Superior temporal gyrus (tissue), 1 donor: Measurements from ENCODE around the gene SUN3.
"Not testable (repeated sequence)": the region's sequence is repeated elsewhere in the genome, so short reads cannot be mapped to it uniquely, and the experiment has no call there.

Experiments
- DNase-seq: peaks from one replicate; pipeline ENCODE4 v3.0.0-alpha.2; 2016; ENCODE audit errors: extremely low spot score

SUN3 gene

DNA sequence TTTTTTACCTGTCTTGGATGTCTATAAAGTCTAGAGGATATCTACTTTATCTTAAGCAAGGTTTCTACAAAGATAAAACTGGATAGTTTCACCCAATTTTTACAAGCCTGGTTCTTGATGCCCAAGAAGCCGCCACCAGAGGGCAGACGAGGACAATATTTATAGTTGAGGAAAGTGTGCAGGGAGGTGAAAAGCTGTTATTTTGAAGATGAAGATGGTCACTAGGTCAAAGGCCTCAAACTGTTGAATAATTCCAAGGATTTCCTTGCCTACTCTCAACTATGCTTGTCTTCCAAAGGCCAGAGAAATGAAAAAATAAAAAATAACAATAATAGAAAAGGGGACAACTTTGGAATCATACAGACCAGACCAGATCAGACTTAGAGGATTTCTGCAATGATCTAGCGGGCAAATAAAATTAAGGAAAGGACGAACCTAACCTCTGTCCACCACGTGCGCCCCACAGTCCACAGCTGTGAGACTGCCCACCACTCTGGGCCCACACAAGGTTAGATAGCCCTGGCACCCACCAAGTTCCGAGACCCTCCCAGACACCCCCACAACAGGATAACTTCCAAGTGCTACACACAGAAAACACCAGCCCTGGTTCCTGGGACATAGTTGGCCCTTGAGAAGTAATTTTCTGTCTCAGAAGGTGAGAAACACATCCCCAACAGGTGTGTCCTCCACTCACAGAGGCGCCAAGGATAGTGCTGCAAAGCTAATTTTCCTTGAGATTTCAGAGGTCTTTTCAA, 83.5 kb downstream of the SUN3 start:
- DNase-seq, result peak; percentile 90

DNA sequence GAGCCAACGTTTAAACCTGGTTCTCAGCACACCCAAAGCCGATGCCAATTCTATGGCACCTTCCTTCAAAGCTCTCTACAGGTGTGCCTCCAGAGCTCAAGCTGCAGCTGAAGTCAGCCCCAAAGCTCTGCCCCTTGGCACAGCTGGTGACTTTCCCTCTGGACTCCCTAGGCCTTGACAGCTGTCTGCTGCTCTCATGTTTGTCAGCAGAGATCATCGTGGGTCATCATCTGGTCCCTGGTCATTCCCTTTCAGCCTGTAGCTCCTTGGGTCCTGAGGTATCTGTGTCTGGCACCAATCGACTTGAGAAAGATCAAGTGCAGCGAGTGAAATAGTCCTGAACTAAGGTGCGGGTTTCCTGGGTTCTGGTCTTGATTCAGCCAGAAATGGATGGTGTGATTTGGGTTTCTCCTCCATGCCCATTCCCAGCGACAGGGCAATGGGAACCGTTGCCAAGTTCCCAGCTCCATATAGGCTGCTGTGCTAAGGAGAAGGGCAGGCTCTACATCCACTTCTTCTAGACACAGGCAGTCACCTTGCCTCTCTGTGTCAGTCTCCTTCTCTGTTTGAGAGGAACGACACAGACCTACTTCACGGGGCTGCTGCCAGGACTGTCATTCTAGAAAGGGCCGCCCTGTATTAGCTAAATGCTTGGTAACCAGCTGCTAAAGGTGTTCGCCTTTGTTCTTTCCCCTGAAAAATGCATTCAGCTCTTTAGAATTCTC, 84.2 kb downstream of the SUN3 start:
- DNase-seq, result no peak

DNA sequence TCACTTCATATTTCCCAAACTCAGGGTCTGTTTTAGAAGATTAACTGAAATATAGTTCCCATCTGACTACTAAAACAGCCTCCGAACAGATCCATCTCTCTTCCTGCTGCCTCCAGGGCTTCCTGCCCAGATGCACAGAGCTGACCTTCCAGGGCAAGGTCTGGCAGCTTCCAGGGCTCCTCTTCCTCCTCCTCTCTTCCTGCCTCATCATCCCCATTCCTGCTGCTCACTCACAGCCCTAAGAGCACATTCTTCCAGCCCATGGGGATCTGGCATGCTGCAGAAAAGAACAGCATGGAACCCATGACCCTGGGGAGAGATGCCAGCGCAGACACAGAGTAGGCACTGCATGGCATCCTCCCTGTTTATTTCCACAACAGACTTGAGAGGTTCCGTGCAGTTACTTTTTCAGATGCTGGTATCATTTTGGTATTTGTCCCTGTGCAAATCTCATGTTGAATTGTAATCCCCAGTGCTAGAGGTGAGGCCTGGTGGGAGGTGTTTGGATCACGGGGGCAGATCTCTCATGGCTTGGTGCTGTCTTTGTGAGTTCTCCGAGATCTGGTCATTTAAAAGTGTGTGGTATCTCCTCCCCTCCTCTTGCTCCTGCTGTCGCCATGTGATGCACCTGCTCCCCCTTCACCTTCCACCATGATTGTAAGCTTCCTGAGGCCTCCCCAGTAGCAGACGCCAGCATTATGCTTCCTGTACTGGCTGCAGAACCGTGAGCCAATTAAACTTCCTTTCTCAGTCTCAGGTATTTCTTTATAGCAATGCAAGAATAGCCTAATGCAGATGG, 85.0 kb downstream of the SUN3 start:
- no peak for DNase-seq

DNA sequence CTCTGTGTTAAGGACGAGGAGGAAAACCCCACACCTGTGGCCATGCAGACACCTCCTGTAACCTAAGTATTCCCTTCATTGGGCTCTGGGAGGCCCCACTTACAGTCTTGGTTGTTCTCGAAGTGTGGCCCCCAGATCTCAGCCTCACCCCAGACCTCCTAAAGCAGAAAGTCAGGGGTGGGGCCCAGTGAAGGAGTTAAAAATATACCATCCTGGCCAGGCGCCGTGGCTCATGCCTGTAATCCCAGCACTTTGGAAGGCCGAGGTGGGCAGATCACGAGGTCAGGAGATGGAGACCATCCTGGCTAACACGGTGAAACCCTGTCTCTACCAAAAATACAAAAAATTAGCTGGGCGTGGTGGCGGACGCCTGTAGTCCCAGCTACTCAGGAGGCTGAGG, 86.3 kb downstream of the SUN3 start:
- DNase-seq, result not testable (repeated sequence)

DNA sequence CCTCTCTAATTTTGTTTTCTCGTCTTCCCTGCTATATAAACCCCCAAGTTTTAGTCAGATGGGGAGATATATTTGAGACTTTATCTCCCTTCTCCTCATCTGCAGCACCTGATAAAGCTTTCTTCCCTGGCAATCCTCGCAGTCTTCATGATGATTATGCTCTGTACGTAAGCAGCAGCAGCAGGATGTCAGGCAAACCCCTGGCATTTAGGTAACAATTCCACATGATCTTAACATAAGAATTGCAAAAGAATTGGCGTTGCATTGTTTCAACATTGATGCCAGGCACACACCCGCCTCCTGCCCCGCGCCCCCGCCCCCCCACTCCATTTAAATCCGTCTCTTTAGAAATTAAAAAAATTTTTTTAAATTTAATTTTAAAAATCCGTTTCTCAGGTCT, 86.8 kb downstream of the SUN3 start:
- DNase-seq, result no peak

DNA sequence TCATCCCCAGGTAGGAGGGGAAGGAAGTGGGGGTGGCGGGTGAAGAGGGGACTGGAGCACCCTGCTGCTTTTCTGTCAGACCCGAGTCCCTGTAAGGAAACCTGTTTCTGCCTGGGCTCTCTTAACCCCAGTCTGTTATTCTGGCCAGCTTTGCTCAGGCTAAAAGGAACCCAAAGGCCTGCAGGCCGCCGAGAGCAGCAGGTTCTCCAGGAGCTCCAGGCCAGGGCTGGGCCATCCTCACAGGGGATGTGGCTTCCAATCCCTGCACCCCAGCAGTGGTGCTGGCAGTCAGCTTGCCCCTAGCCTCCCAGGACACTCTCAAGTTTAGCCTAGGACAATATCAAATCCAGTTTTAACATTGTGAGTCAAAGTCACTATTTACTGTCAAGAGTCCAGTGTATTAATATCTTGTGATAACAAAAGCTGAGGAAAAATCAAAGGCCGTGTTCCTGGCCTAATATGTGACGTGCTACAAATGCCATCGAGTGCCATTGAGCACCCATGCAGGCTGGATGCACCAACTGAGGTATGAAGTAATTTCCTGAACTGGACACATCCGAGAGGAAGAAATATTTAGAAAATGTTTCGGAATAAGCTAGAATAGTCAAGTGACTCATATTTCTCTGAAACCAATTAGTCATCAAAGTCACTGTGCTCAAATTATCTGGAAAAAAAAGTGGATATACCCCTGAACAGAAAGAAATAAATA, 87.6 kb downstream of the SUN3 start:
- DNase-seq, result no peak

DNA sequence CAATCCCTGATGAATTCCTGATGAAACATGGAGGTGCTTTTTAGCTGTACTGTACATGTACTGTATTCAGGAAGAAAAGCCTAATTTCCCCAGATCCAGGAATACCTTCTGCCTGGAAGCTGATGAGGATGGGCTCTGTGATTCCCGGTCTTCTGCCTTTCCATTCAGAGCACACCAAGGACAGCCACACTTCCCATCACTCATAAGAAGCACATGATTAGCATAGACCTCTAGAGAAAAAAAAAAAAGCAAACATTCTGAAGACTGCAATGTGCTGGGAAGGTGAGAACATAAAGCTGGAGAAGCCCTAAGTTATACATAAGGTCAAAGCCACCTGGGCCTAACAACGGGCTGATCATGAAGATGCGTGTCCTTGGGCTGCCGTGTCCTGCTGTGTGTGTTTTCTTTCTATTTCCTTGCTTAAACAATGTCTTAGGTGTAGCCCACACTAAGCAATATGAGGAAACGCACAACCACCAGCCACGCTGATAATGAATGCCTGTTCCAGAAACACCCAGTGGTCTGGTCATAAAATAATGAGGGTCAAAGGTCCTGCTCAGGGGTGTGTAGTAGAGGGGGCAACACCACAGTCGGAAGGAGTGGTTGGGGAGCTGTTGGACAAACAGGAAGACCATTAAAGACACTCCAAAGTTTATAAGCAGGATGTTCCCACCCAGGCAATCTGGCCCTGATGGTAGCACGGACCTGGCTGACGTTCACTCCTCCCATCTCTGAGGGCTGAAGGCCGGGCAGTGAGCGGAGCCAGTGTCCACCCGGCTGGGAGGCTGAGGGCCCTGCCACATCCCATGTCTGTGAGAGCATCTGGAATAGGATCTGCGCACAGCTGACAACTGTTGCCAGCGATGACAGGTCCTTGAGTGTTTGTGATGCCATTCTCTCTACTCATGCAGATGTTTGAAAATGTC, 88.6 kb downstream of the SUN3 start:
- DNase-seq, result no peak

DNA sequence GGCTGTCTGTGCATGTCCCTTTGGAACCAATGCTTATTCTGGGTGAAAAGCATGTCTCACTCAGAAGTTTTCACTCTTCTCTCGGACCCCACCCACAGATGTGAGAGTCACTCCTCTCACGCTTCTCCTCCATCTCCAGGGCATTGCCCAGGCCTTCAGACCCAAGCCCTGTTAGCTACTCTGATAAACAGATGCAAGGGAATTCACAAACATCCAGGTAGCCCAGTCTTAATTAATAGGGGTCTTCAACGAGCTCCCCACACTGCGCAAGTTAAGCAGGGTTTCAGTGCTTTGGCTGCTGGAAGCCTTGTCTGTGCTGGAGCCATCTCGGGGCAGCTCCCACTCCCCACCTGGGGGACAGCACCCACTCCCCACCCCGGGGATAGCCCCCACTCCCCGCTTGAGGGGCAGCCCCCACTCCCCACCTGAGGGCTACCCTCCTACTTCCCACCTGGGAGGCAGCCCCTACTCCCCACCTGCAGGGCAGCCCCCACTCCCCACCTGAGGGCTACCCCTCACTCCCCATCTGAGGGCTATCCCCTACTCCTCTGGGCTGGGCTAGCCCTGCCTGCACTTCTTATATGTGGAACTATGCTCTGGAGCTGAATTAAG, 89.4 kb downstream of the SUN3 start:
- no peak for DNase-seq

DNA sequence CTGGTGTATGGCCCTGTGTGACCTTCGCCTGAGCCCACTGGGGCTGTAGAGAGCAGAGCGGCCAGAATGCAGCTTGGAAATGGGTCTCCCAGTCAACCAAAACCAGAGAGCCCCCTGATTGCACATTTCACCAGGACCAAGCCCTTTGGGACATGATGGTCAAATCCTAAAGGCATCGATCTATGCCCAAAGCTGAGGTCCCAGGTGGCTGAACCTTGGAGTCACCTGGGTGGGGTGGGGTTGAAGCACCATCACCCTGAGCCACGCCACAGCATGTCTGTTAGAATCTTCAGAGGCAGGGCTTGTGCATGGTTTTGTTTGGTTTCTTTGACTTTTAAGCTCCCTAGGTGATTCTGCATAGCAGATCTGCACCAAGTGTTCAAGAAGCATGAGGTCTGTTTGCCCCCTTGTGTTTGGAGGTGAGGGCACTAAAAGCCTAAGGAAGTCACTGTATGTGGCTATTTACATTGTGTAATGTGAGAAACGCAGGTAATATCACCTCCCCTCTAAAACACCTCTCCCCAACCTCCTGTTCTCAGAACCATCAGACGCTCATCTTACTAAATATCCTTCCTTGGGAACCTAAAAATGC, 90.2 kb downstream of the SUN3 start:
- DNase-seq, result no peak

DNA sequence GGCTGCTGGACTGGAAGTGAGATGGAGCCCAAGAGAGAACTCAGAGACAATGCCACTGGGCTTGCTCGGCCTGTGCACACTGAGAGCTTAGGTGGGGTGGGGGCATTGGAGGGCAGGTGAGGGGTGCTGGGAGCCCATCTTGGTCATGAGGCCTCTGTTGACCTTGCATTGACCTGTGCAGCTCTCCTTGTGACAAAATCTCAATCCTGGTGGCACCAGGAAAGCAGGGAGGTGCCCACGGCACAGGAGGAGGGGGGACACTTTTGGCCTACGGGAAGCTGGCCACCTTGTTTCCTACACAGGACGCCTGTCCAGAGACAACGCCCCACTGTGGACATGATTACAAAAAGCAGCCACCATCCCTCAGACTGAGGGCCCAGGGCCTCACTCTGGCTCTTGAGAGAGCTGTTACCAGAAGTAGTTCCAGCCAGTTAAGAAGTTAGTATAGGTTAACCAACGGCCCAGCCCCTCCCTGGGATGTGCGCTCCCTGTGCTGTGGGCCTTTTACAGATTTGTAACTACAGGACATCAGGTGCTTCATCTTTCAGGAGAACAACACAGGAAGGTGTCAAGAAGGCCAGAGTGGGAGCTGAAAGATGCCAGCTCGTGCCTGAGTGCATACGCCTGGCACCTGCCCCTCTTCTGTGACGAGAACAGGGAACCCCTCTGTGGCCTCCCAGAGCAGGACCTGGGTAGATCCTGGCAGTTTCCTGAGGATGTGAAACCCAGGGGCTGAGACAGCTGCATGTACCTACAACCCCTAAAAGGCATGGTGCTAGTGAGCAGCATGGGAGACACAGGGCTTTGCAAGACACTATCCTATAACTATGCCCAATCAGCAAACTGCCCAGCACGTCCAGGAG, 91.0 kb downstream of the SUN3 start:
- no peak for DNase-seq
